Measurements from ENCODE around the gene LINGO4.

The LINGO4 gene

DNA sequence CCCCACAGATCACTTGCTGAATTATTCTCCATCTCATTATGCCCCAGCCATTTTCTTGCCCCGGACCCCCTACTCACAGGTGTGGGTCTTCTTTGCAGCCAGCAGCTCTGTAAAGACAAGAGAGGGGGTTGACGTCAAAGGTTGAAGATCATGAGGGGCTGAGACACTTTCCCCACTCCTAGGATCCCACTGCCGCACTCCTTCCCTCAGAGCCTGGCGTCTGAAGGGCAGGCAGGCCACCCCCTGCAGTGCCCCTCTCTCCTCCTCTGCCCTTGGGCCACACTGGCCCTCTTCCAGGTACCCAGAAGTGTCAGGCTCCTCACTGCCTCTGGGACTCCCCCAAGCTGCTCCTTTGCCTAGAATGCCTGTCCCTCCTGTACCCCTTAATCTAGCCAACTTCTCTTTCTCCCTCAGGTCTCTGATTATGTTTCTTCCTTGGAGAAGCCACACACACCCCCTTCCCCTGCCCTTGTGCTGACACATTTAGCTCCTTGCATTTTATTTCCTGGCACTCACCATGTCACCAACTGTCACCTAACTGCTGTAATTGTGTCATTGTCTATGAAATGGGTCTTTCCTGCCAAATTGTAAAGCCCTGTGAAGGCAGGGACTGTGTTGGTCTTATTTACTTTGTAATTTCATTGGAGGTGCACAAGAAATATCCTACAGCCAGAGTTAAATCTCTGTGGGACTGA lies 24.3 kb upstream of the LINGO4 start:
- H3K27ac ChIP-seq = no peak overlapping the region
- TF ChIP-seq, protein P1, sequence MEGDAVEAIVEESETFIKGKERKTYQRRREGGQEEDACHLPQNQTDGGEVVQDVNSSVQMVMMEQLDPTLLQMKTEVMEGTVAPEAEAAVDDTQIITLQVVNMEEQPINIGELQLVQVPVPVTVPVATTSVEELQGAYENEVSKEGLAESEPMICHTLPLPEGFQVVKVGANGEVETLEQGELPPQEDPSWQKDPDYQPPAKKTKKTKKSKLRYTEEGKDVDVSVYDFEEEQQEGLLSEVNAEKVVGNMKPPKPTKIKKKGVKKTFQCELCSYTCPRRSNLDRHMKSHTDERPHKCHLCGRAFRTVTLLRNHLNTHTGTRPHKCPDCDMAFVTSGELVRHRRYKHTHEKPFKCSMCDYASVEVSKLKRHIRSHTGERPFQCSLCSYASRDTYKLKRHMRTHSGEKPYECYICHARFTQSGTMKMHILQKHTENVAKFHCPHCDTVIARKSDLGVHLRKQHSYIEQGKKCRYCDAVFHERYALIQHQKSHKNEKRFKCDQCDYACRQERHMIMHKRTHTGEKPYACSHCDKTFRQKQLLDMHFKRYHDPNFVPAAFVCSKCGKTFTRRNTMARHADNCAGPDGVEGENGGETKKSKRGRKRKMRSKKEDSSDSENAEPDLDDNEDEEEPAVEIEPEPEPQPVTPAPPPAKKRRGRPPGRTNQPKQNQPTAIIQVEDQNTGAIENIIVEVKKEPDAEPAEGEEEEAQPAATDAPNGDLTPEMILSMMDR (IDR thresholded peaks at IDR 0.05) = no peak
- TF ChIP-seq ZFX (IDR thresholded peaks at IDR 0.05; ENCODE audit: borderline replicate concordance) = no peak

DNA sequence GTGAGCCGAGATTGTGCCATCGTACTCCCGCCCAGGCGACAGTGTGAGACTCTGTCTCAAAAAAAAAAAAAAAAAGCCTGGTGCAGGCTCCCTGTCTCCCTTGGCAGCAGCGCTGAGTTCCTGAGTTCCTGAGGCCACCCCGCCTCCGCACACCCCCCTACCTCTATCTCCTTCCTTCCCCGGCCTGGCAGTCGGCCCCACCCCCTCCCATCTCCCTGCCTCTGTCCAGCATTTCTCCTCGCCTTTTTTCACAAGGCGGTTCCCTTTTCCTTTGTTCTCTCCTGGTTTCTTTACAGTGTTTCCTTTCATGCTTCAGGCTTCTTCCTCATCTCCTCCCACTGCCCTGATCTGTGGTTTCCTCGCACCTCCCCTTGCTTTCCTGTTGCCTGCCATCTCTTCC lies 23.7 kb upstream of the LINGO4 start:
- H3K27ac ChIP-seq = no peak overlapping the region

DNA sequence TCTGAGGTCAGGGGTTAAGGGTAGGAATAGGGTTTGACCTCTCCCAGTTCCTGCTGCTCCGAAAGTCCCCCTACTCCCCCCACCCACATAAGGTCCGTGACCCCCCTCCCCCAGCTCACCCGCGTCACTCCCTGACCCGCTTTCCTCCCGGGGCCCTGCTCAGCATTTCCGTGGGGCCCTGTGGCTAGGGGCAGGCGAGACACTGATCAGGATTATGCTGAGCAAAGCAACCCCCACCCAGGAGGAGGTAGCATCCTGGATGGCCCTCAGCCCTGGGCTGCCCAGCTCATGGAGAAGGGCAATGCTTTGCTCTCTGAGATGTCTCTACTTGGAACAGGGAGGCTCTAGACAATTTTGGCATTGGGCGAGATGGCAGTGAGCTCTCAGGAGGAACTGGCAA lies 22.6 kb upstream of the LINGO4 start:
- TF ChIP-seq, protein P1 (IDR thresholded peaks at IDR 0.05) = no peak
- no peak for TF ChIP-seq ZFX (IDR thresholded peaks at IDR 0.05; ENCODE audit: borderline replicate concordance)
- H3K27ac ChIP-seq = no peak overlapping the region

More for the DNA sequence above, 23.7 kb upstream of the LINGO4 start:
- no peak for TF ChIP-seq ZFX (IDR thresholded peaks at IDR 0.05; ENCODE audit: borderline replicate concordance)
- TF ChIP-seq, protein P1 (IDR thresholded peaks at IDR 0.05) = no peak

DNA sequence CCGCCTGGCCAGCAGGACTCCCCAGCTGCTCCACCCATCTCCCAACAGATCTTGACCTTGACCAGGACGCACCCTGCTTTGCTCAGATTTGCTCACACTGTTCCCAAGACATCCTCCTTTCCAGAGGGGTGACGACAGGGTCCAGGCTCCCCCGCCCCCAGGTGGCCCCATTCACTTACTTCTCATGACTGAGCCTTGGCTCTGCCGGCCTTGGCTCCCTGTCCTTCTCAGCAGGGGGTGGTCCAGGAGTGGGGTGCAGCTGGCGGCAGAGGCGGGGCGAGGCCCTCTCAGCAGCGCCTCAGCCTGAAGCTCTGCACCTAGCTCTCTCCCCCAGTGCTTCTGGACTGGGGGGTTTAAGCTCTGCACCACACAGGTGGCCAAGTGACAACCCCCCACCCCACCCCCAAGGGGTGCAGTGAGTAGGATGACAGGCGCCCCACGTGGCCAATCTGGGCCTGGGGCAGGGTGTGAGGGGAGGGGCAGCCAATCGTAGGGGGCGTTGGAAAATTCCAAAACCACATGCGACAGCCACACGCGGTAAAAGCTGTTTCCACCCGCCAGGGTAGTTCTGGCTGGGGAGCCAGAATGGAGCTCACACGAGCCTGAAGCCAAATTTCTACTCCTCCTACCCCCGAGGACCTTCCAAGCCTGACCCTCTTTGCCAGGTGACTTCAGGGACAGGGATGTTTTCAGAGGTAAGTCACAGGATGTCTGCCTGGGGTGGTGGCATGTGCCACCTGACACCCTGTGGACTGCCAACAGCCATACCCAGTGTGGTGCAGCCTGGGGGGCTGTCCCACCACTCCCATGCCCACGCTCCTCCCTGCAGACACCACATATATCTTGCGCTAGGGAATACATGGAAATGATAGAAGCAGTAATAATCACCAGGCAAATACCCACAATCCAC lies 20.8 kb upstream of the LINGO4 start:
- no peak overlapping the region for H3K27ac ChIP-seq
- TF ChIP-seq ZFX (IDR thresholded peaks at IDR 0.05; ENCODE audit: borderline replicate concordance) = no peak
- TF ChIP-seq, protein P1 (IDR thresholded peaks at IDR 0.05) = no peak

DNA sequence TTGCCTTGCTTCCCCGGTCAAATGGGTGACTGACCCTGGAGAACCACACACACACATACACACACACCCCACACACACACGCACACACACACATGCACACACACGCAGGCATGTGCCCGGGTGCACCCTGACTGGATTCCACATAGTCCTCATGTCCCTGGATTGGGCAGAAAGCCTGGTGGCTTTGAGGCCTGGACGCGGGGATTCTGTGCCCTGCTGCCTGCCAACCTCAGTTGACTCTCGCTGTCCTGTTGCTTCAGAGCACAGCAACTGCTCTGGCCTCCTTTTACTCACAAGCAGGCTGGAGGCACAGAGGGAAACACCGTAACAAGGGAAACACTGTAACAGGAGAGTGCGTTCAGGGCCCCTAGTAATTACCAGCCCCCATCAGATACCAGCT lies 20.0 kb upstream of the LINGO4 start:
- TF ChIP-seq, protein P1 (IDR thresholded peaks at IDR 0.05) = no peak
- no peak for TF ChIP-seq ZFX (IDR thresholded peaks at IDR 0.05; ENCODE audit: borderline replicate concordance)

DNA sequence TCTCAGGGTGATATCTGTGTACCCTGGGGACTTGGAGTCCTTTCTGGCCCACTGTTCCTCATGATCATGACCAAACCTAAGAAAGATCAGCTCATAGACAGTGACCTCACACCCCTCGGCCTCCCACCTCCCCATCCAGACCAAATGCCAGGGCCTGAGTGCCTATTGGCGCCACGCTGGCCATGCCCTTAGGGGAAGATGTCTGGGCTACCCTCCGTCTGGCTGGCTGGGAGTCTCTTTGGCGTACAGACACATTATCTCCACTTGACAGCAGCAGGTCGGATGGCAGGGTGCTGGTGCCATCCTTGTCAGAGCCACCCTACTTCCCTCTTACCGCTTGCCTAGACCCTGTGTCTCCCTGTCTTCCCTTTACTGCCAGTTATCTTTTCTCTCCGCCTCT lies 18.0 kb upstream of the LINGO4 start:
- no peak overlapping the region for H3K27ac ChIP-seq
- no peak for TF ChIP-seq ZFX (IDR thresholded peaks at IDR 0.05; ENCODE audit: borderline replicate concordance)
- TF ChIP-seq, protein P1 (IDR thresholded peaks at IDR 0.05) = no peak

More for the DNA sequence above, 20.0 kb upstream of the LINGO4 start:
- H3K27ac ChIP-seq = no peak overlapping the region

DNA sequence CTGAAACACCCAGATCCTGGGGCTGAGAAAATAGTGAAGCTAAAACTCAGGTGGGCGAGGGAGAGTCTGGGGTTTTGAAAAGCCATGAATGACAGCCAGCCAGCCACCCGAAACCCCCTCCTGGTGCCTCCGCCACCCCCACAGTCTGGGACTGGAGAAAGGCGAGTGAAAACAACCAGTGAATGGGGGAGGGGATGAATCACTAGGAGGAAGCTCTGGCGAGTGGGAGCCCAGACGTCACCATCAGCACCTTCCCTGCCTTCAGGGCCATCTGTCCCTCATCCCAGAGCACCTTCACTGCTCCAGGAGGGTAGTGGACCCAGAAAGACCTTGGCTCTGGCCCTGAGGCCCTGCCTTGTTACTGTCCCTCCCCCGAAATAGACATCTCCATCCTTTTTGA lies 17.2 kb upstream of the LINGO4 start:
- no peak overlapping the region for H3K27ac ChIP-seq
- no peak for TF ChIP-seq ZFX (IDR thresholded peaks at IDR 0.05; ENCODE audit: borderline replicate concordance)
- TF ChIP-seq, protein P1 (IDR thresholded peaks at IDR 0.05) = no peak
